MCF 10A (cell line): ENCODE results near the gene CTAGE9. TPM values are rescaled to one million over a fixed set of nuclear protein-coding genes. Genes with fewer than 3 reads are reported as not detected.

ENCODE experiments used
- BruUV-seq: library from RNA; stranded (reverse); fragments of 400-500 nt; replicated peaks from 2 replicates; lab custom pipeline; 2021; lab: Mats Ljungman, UMichigan
- CTCF ChIA-PET: fragments of 300-600 bp; sonication (Branson Sonifier 250); formaldehyde crosslinking; extraction: SDS; loops from one replicate; lab custom pipeline; 2021; ENCODE audit warnings: antibody characterized with exemption, inconsistent platforms; lab: Yijun Ruan, JAX
- POLR2A ChIA-PET: fragments of 300-600, 350-650 bp; sonication (Branson Sonifier 250); formaldehyde crosslinking; extraction: SDS; loops from one replicate; lab custom pipeline; 2020; ENCODE audit warnings: antibody characterized with exemption, inconsistent platforms; lab: Yijun Ruan, JAX
- DNase-seq: peaks from one replicate; pipeline ENCODE4 v3.0.0-alpha.2; 2018; ENCODE audit not compliant: unreplicated experiment
- H3K27ac Mint-ChIP-seq: one replicate; pipeline ENCODE4 v1.8.0; 2022; ENCODE audit warnings: mild to moderate bottlenecking, low read depth, mixed read lengths; ENCODE audit not compliant: unreplicated experiment
- H3K27me3 Mint-ChIP-seq: one replicate; pipeline ENCODE4 v1.8.0; 2022; ENCODE audit warnings: mixed read lengths; ENCODE audit not compliant: insufficient read depth, unreplicated experiment
- H3K36me3 Mint-ChIP-seq: one replicate; pipeline ENCODE4 v1.8.0; 2022; ENCODE audit warnings: mild to moderate bottlenecking, moderate library complexity, mixed read lengths; ENCODE audit not compliant: insufficient read depth, unreplicated experiment
- H3K4me1 Mint-ChIP-seq: one replicate; pipeline ENCODE4 v1.8.0; 2022; ENCODE audit warnings: mixed read lengths; ENCODE audit not compliant: insufficient read depth, unreplicated experiment
- H3K4me3 Mint-ChIP-seq: one replicate; pipeline ENCODE4 v1.8.0; 2022; ENCODE audit warnings: mild to moderate bottlenecking, moderate library complexity, mixed read lengths; ENCODE audit not compliant: unreplicated experiment
- H3K9me3 Mint-ChIP-seq: one replicate; pipeline ENCODE4 v1.8.0; 2022; ENCODE audit warnings: mixed read lengths; ENCODE audit not compliant: unreplicated experiment
- intact Hi-C: fragments of 100-400 bp; cut with micrococcal nuclease; formaldehyde crosslinking; loops from 2 replicates; pipeline ENCODE4 v1.14.1; 2022
- total RNA-seq: library from RNA; stranded (reverse); gene quantifications from 2 replicates; pipeline ENCODE4 v1.2.3, GENCODE V29; 2022
- TF ChIP-seq, protein P1 (sequence below): fragments of 200-600 bp; IDR thresholded peaks from one replicate; pipeline ENCODE4 v1.8.0; 2022; ENCODE audit warnings: antibody characterized with exemption, mild to moderate bottlenecking; ENCODE audit not compliant: unreplicated experiment

The CTAGE9 gene
- total RNA-seq, 1 experiment from 2014 or later = not detected

DNA sequence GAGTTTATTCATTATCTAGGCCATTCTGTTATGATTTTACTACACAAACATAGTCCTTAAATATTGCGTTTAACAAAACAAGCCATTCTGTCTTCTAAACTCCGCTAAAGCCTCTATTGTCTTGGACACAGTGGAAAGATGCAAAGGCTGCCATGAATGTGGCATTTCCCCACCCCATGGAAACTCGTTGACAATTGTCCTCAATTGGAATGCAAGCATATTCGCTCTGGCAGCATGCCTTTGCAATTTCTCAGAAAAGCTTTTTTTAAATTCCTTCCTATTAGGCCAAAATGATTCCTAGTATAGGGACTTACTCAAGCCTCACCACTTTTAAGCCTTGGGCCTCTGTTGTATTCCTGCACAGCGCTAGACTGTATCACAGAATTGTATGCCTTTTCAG, 32.4 kb downstream of the CTAGE9 start:
- no peak overlapping the region for H3K4me3 Mint-ChIP-seq
- no TSS peak for BruUV-seq
- DNase-seq = no peak
- CTCF ChIA-PET = no interaction called here
- no peaks in the 10 kb centered on the region for H3K27me3 Mint-ChIP-seq
- TF ChIP-seq, protein P1, sequence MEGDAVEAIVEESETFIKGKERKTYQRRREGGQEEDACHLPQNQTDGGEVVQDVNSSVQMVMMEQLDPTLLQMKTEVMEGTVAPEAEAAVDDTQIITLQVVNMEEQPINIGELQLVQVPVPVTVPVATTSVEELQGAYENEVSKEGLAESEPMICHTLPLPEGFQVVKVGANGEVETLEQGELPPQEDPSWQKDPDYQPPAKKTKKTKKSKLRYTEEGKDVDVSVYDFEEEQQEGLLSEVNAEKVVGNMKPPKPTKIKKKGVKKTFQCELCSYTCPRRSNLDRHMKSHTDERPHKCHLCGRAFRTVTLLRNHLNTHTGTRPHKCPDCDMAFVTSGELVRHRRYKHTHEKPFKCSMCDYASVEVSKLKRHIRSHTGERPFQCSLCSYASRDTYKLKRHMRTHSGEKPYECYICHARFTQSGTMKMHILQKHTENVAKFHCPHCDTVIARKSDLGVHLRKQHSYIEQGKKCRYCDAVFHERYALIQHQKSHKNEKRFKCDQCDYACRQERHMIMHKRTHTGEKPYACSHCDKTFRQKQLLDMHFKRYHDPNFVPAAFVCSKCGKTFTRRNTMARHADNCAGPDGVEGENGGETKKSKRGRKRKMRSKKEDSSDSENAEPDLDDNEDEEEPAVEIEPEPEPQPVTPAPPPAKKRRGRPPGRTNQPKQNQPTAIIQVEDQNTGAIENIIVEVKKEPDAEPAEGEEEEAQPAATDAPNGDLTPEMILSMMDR = no peak
- POLR2A ChIA-PET = no interaction called here
- H3K27ac Mint-ChIP-seq = no peak overlapping the region
- intact Hi-C loops = no loop called here
- no peaks in the 10 kb centered on the region for H3K9me3 Mint-ChIP-seq
- H3K4me1 Mint-ChIP-seq = no peaks in the 10 kb centered on the region
- H3K36me3 Mint-ChIP-seq = no peaks in the 10 kb centered on the region

DNA sequence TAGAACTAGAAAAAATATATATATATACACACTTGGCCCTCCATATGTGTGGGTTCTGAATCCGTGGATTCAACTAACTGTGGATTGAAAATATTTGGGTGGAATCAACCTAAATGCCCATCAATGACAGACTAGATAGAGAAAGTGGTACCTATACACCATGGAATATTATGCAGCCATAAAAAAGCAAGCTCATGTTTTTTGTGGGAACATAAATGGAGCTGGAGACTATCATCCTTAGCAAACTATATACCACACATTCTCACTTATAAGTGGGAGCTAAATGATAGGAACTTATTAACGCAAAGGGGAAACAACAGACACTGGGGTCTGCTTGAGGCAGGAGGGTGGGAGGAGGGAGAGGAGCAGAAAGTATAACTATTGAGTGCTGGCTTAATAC, 37.6 kb downstream of the CTAGE9 start:
- Mint-ChIP-seq H3K27me3 (no peaks in the 10 kb centered on the region), H3K27ac (no peak overlapping the region), H3K36me3 (no peaks in the 10 kb centered on the region), H3K4me1 (no peaks in the 10 kb centered on the region), H3K4me3 (no peak overlapping the region), H3K9me3 (no peaks in the 10 kb centered on the region)
- no TSS peak for BruUV-seq
- intact Hi-C loops = no loop called here
- POLR2A ChIA-PET = no interaction called here
- TF ChIP-seq, protein P1 = no peak
- DNase-seq = no peak
- CTCF ChIA-PET = interaction anchor here (0.7 kb wide), 1 partner anchor 254 kb away, joined by 3 read pairs; no protein-coding TSS in a partner anchor

DNA sequence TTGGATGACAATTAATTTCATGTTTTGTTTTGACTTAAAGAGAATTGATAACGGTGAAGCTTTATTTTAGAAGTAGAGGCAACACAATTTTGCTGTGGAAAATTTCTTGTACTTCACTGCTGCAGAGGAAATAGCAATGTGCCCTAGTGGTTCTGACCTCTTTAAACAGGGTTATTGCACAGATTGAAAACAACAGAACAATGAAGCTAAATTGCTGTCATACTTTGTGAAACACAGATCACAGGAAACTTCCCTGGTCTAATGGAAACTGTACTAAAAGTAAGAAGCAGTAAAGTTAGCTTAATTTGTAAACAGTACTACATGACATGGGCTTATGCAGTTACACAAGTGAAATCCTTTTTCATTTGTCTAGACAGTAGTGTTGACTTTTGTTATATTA, 40.9 kb downstream of the CTAGE9 start:
- CTCF ChIA-PET = interaction anchor here (0.6 to 2.1 kb wide), 5 partner anchors 10 to 256 kb away, joined by 3 to 8 read pairs (median 3); partner anchors contain the start of gene MED23
- H3K27me3 Mint-ChIP-seq = no peaks in the 10 kb centered on the region
- POLR2A ChIA-PET = no interaction called here
- no peak overlapping the region for H3K4me3 Mint-ChIP-seq
- H3K36me3 Mint-ChIP-seq = no peaks in the 10 kb centered on the region
- DNase-seq = no peak
- TF ChIP-seq, protein P1 = no peak
- BruUV-seq = no TSS peak
- H3K4me1 Mint-ChIP-seq = no peaks in the 10 kb centered on the region
- H3K27ac Mint-ChIP-seq = no peak overlapping the region
- intact Hi-C loops = no loop called here
- no peaks in the 10 kb centered on the region for H3K9me3 Mint-ChIP-seq

DNA sequence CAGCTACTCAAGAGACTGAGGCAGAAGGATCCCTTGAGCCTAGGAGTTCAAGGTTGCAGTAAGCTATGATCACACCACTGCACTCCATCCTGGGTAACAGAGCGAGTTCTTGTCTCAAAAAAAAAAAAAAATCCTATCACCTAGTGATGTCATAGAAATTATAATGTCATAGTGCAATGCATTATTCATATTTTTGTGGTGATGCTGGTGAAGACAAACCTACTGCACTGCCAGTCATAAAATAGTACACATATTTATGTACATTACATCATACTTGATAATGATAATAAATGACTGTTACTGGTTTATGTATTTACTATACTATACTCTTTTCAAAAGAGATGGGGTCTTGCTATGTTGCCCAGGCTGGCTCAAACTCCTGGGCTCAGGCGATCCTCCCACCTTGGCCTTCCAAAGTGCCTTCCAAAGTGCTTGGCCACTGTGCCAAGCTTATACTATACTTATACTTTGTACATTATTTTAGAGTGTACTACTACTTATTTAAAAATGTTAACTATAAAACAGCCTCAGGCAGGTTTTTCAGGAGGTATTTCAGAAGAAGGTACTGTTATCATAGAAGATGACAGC, 47.1 kb downstream of the CTAGE9 start:
- TF ChIP-seq, protein P1 = no peak
- intact Hi-C loops = no loop called here
- Mint-ChIP-seq H3K4me1 (peaks cover 8% of the 10 kb centered on the region), H3K9me3 (no peaks in the 10 kb centered on the region), H3K36me3 (no peaks in the 10 kb centered on the region), H3K4me3 (no peak overlapping the region), H3K27me3 (no peaks in the 10 kb centered on the region), H3K27ac (no peak overlapping the region)
- POLR2A ChIA-PET = no interaction called here
- BruUV-seq = no TSS peak
- CTCF ChIA-PET = interaction anchor here (0.6 to 1.3 kb wide), 6 partner anchors 16 to 489 kb away, joined by 3 read pairs; partner anchors contain the start of gene MED23
- no peak for DNase-seq
